PC-9 (cell line): ENCODE results near the gene UNC13D.

Experiments used
- CTCF ChIP-seq: fragments of 200-600 bp; sonication (generic); conservative IDR thresholded peaks from 2 replicates; pipeline ENCODE4 v1.6.1; 2017; ENCODE audit warnings: mixed run types, antibody characterized with exemption, mild to moderate bottlenecking, moderate library complexity
- EZH2 ChIP-seq: fragments of 200-600 bp; sonication (generic); IDR thresholded peaks from 2 replicates; pipeline ENCODE4 v1.8.0; 2017; ENCODE audit warnings: antibody characterized with exemption, low read depth

- peak; percentile 92 for TF ChIP-seq CTCF
- TF ChIP-seq EZH2 = no peak
These were observed 981 bp upstream of the UNC13D start for GRCh38 chr17:75845058-75845711.
